ENCODE data around the gene CD55. TPM values are rescaled to one million over a fixed set of nuclear protein-coding genes. Genes with fewer than 3 reads are reported as not detected.

The CD55 gene
- total RNA-seq, 1 donor from 2014 or later = 25.5 TPM

DNA sequence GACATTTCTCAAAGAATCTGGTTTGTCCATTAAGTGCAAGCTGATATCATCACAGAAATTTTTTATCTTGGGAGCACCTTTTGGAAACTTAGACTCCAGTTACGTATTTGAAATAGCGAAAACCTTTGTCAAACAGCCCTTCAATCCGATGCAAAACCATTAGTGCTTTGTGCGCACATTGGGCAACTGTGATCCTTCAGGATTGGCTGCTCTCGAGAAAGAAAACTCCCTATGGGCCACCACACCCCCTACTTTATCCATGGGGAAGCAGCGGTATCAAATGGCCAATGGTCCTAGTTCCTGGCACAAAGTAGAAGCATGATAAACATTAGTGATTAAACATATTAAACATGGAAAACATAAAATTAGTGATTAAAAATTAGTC, 16.0 kb upstream of the CD55 start:
- Mint-ChIP-seq H3K36me3 (ENCODE audit: unreplicated experiment) (no peaks in the 10 kb centered on the region), H3K9me3 (ENCODE audit: unreplicated experiment) (peaks cover 1% of the 10 kb centered on the region), H3K4me3 (ENCODE audit: unreplicated experiment) (no peak overlapping the region), H3K27me3 (ENCODE audit: unreplicated experiment) (no peaks in the 10 kb centered on the region), H3K27ac (ENCODE audit: unreplicated experiment) (no peak overlapping the region), H3K4me1 (ENCODE audit: low read depth, unreplicated experiment) (no peaks in the 10 kb centered on the region)
- TF ChIP-seq, protein P1, sequence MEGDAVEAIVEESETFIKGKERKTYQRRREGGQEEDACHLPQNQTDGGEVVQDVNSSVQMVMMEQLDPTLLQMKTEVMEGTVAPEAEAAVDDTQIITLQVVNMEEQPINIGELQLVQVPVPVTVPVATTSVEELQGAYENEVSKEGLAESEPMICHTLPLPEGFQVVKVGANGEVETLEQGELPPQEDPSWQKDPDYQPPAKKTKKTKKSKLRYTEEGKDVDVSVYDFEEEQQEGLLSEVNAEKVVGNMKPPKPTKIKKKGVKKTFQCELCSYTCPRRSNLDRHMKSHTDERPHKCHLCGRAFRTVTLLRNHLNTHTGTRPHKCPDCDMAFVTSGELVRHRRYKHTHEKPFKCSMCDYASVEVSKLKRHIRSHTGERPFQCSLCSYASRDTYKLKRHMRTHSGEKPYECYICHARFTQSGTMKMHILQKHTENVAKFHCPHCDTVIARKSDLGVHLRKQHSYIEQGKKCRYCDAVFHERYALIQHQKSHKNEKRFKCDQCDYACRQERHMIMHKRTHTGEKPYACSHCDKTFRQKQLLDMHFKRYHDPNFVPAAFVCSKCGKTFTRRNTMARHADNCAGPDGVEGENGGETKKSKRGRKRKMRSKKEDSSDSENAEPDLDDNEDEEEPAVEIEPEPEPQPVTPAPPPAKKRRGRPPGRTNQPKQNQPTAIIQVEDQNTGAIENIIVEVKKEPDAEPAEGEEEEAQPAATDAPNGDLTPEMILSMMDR (IDR thresholded peaks at IDR 0.05; ENCODE audit: partially characterized antibody, unreplicated experiment) = no peak
- no peak for DNase-seq

GRCh38 chr1:207306023-207306422, 15.5 kb upstream of the CD55 start:
- no peaks in the 10 kb centered on the region for H3K36me3 Mint-ChIP-seq (ENCODE audit: unreplicated experiment)

DNA sequence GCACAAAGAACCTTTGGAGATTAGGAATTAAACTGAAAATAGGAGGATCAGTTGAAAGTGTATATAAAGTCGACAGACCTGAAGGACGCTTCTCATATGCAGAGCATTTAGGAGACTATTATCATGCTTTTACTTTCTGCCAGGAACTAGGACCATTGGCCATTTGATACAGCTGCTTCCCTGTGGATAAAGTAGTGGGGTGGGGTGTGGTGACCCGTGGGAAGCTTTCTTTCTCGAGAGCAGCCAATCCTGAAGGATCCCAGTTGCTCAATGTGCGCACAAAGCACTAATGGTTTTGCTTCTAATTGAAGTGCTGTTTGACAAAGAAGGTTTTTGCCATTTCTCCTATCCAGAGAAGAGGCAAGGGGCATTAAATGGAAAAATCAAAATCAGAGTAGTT, 14.9 kb upstream of the CD55 start:
- no peak for DNase-seq
- no peaks in the 10 kb centered on the region for H3K4me1 Mint-ChIP-seq (ENCODE audit: low read depth, unreplicated experiment)
- no peaks in the 10 kb centered on the region for H3K27me3 Mint-ChIP-seq (ENCODE audit: unreplicated experiment)
- no peaks in the 10 kb centered on the region for H3K36me3 Mint-ChIP-seq (ENCODE audit: unreplicated experiment)
- no peak overlapping the region for H3K4me3 Mint-ChIP-seq (ENCODE audit: unreplicated experiment)
- H3K27ac Mint-ChIP-seq (ENCODE audit: unreplicated experiment) = no peak overlapping the region
- TF ChIP-seq, protein P1 (IDR thresholded peaks at IDR 0.05; ENCODE audit: partially characterized antibody, unreplicated experiment) = no peak
- peaks cover 1% of the 10 kb centered on the region for H3K9me3 Mint-ChIP-seq (ENCODE audit: unreplicated experiment)

More at GRCh38 chr1:207306023-207306422, 15.5 kb upstream of the CD55 start:
- TF ChIP-seq, protein P1 (IDR thresholded peaks at IDR 0.05; ENCODE audit: partially characterized antibody, unreplicated experiment) = no peak
- no peaks in the 10 kb centered on the region for H3K4me1 Mint-ChIP-seq (ENCODE audit: low read depth, unreplicated experiment)
- H3K4me3 Mint-ChIP-seq (ENCODE audit: unreplicated experiment) = no peak overlapping the region
- no peak for DNase-seq
- H3K27me3 Mint-ChIP-seq (ENCODE audit: unreplicated experiment) = no peaks in the 10 kb centered on the region
- peaks cover 1% of the 10 kb centered on the region for H3K9me3 Mint-ChIP-seq (ENCODE audit: unreplicated experiment)
- no peak overlapping the region for H3K27ac Mint-ChIP-seq (ENCODE audit: unreplicated experiment)

DNA sequence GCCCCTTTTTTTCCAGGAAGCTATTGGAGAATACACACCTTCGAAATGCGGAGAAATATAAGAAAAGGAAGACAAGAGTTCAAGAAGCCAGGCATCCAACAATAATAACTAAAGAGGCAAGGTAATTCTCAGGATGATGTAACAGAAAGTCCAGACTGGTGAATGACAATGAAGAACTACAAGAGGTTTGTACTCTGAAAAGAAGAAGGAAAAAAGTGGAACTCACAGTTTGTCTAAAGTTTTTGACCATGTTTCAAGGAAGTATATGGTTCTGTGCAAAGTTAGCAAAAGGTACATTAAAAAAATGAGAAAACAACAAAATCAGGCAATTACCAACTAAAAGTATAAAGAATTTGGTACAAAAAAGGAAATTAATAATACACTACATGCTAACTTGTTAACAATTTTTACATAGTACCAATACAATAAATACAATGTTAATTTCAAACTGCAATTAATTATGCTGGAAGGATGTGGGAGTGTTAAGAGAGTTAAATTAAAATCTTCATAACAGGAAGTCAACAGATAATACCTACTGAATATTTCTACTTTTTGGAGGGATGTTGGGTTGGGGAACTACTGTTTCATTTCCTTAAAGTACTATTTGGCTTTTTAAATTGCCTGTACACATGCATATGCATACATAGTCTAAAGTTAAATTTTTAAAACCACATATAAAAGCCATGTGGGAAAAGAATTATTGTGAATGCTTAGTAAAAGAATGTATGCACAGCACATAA, 12.9 kb upstream of the CD55 start:
- no peak for DNase-seq
- Mint-ChIP-seq H3K4me1 (ENCODE audit: low read depth, unreplicated experiment) (no peaks in the 10 kb centered on the region), H3K36me3 (ENCODE audit: unreplicated experiment) (no peaks in the 10 kb centered on the region), H3K9me3 (ENCODE audit: unreplicated experiment) (no peaks in the 10 kb centered on the region), H3K4me3 (ENCODE audit: unreplicated experiment) (no peak overlapping the region), H3K27me3 (ENCODE audit: unreplicated experiment) (no peaks in the 10 kb centered on the region), H3K27ac (ENCODE audit: unreplicated experiment) (no peak overlapping the region)
- TF ChIP-seq, protein P1 (IDR thresholded peaks at IDR 0.05; ENCODE audit: partially characterized antibody, unreplicated experiment) = no peak

GRCh38 chr1:207309745-207310273, 11.7 kb upstream of the CD55 start:
- TF ChIP-seq, protein P1 (IDR thresholded peaks at IDR 0.05; ENCODE audit: partially characterized antibody, unreplicated experiment) = no peak
- H3K4me1 Mint-ChIP-seq (ENCODE audit: low read depth, unreplicated experiment) = no peaks in the 10 kb centered on the region
- no peaks in the 10 kb centered on the region for H3K27me3 Mint-ChIP-seq (ENCODE audit: unreplicated experiment)
- H3K9me3 Mint-ChIP-seq (ENCODE audit: unreplicated experiment) = no peaks in the 10 kb centered on the region
- no peak overlapping the region for H3K4me3 Mint-ChIP-seq (ENCODE audit: unreplicated experiment)
- H3K27ac Mint-ChIP-seq (ENCODE audit: unreplicated experiment) = no peak overlapping the region
- no peak for DNase-seq
- no peaks in the 10 kb centered on the region for H3K36me3 Mint-ChIP-seq (ENCODE audit: unreplicated experiment)
